ENCODE data around the gene DDX59. TPM values are rescaled to one million over a fixed set of nuclear protein-coding genes. Genes with fewer than 3 reads are reported as not detected.

Gene DDX59
- total RNA-seq: 14.6 and 16.3 TPM in 2 replicates

DNA sequence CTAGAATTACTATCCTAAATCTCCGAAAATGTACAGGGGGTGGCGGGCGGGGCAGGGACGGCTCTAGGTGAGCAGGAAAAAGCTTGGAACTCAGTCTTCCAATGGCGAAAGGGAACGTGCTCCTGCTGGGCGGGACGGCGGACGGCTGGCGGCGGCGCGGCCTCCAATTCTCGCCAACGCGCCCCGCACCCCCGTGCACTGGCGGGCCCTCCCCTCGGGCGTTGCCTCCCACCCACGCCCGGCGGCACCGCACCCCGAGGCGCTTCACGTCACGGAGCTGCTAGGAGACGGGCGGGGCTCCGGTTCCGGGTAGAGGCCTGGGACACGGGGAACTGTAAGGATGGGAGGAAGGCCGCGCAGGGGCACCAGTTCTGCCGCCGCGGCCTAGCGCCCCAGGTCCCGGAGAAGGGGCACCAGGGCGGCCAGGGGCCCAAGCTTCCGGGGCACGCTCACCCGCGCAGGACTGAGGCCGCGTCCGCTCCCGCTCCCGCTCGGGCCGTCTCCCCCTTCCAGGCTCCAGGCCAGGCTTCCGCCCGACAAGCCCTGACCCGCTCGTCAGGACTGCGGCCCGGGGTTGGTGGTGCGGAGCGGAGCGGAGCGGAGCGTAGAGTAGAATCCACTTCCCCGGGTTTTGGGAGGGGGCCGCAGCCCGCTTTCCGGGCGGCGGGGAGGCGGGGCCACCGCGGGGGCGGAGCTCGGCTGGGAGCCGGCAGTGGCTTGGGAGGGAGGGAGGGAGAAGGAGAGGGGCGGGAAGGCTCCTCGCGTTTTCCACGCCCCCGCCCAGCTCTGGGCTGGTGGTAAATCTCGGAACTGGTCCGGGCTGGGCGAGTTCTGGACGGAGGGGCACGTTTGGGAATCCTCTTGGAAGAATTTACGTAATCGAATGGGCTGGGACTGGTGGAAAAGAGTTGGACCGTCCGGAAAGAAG, at the start of gene DDX59:
Gene DDX59 (minus strand): TSS at position 594 of the 928 bp plus-strand sequence. CDS start 3,167 bp downstream, outside the sequence.

DNA sequence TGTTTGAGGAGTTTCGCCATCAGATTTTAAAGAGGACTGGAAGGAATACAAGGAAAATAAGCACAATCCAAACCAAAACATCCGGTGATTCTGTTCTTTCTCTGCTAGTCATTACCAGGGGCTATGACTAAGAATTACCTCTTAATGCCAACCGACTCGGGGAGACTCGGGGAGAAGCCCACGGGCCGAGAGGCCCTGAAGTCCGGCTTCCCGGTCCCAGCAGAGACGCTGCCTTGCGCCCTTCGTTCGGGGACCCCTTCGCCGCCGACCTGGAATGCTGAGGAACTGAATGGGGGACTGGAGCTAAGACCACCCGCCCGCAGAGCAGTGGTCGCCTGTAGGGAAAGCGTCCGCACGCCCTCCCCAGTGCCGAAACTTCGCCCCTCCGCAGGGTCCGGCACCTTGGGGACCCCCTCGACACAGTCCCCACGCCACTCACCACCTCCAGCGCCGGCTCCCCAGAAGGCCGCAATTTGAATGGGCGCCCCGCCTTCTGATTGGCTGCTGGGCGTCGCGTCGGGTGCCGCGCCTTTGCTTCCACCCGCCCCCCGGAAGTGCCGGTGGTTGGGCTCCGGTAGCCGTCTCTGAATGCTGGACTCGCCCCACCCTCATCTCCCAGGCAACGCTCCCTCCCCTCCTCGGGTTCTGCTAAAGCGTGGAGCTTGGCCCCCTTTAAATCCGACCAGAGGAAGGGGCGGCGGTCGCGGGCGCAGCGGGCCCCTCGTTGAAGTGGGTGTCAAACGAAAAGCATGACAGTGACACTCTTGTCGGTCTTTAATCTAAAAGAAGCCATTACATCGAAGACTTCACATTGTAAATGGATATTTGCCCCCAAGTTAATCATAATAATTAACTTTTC, 49.2 kb downstream of the DDX59 start, which contains the start of gene KIF14:
Gene KIF14 (minus strand): TSS at position 479 of the 859 bp plus-strand sequence. CDS start 2,028 bp downstream, outside the sequence.

Other genes with a start within 250 kb of the DDX59 start
- gene KIF14, start 49.2 kb downstream of the DDX59 start, total RNA-seq: 0.89 and 8.8 TPM in 2 replicates
- 32.1 and 42.7 TPM in 2 replicates for gene CAMSAP2, start 69.0 kb upstream of the DDX59 start, total RNA-seq
- gene GPR25, start 203.1 kb upstream of the DDX59 start, total RNA-seq: not detected in 2 replicates
- gene INAVA, start 225.0 kb upstream of the DDX59 start, total RNA-seq: 0.18 TPM in 1 of 2 replicates, not detected in the other

Measured in smooth muscle cell of the umbilical artery (primary cell).